HUDEP-2 (cell line): ENCODE data around the gene ADCY10.

Experiments used
- DNase-seq, 76 experiments: peaks; one replicate each; lab custom pipeline; 2025; ENCODE audit not compliant: unreplicated experiment in 76 of 76; lab: John Stamatoyannopoulos, UW

Gene ADCY10

DNA sequence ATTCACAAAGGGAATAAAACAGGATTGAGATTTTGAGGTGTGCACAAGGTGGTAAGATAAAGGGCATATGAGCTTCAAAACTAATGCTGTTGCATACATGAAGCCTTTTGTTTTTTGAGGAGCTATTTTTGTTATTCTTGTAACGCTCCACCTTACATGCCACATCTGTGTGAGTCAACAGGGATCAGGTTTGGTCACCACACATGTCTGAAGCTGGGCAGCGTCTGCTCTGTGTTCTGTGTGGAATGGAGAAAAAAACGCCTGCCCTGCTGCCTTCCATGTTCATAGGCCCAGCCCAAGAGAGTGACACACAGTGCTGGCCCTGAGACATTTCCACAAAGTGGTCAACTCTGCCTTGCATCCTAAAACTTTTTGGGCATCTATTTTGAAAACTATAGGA is 124.4 kb downstream of the ADCY10 start:
- DNase-seq: no peak

DNA sequence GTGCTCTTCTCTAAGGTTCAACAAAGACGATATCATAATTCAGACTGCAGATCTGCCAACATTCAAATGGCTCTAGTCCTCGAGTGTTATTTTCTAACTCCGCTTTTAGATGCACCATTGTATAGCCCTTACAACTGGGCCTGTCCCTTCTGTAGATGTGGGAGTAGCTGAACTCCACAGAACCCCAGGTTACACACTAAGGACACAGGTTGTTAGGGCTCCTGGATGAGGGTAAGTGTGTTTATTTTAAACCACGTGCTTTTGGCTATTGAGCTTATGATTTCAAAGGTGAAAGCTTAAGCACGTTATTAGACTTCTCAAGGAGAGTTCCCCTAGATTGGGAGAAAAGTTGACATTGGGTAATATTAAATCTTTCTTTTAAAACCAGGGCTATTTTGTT is 127.4 kb downstream of the ADCY10 start:
- no peak for DNase-seq

DNA sequence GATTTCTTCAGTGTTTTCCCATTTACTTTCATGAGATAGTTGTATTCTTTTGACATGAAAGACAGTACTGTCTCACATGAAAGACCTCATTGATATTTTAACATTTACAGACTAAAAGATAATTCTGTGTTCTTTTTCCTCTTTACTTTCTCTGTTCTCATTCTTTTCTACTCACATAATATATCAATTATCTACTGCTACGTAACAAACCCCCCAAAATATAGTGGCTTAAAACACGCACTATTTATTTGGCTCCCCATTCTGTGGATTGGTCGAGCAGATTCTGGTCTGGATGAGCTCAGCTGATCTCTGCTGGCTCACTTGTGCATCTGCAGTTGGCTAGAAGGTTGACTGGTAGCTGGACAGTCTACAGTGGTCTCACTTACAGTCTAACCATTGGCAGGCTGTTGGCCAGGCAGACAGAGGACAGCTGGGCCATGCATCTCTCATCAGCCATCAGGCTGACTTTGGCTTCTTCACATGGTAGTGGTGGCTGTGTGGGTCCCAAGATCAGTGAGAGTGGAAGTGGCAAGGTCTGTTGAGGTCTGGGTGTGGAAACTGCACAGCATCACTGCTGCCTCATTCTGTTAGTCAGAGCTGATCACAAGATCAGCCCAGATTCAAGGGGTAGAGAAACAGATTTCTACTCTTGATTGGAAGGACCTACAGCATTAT is 128.9 kb downstream of the ADCY10 start:
- no peak for DNase-seq

DNA sequence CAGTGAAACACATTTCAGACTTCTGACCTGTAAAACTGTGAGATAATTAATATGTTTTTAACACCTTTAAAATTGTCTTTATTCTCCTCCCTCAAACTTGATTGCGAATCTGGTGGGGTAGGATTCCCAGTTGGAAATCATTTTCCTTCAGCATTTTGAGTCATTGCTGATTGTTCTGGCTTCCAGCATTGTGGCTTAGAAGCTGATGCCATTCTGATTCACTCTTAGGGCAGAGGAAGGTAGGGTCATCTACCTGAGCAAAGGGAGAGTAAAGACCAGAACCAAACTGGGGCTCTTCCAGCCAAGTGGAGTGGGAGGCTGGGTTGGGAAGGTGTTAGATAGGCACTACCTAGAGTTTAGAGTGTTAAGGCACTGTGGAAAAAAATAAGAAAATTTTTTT is 131.0 kb downstream of the ADCY10 start:
- DNase-seq: no peak

DNA sequence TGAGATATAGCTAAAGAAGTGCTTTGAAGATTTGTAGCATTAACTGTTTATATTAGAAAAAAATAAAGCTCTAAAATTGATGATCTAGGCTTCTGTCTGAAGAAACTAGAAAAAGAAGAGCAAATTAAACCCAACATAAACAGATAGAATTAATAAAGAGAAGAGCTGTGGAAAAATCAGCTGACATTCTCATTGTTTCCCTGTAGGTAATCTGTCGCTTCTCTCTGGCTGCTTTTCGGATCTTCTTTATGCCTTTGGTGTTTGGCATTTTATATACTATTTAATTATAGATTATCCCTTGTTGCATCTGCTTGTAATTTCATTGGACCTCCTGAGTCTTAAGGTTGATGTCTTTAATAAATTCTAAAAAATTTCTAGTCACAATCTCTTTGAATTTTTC is 132.4 kb downstream of the ADCY10 start:
- DNase-seq: no peak

DNA sequence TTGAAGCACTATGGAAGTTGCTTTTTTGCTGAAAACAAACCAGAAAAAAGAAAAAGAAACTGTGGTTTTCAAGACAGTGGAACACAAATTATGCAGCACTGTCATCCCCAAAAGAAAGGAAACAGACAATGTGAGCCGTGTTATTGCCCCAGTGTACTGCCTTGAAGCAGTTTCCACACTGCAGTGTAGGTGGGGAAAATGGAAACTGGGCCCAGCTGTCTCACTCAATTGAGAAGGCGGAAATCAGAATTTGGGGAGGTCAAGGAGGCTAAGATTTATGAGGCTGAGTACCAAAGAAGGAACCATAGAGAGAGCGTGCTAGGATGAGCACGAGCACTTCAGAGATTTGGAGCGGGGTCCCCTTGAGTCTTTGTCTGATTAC is 136.7 kb downstream of the ADCY10 start:
- DNase-seq: no peak

DNA sequence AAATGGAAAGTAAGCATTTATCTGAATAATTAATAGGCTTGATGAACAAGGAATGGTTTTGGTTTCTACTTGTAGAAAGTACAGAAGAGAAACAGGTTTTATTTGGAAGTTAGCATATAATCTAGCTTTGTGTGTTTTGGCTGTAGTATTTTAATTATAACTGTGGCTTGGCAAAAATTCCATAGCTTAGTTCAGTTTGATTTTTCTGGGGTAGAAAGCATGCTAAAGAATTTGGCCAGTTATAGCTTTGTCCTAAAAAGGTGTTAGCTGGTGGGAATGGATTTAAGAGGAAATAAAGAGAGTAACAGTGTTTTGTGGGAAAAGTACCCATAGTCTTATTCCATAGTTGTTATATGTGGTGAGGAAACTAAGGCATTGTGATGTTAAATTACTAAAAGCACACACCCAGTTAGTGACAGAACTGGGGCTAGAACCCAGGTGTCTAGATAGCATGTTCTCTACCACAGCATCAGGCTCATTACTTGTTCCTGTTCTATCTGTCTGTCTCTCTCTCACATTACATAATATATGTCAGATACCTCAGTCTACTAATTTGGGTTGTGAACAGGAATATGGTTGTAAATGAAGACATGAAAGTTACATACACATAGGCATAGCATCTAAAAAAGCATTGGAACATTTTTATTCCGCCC is 137.2 kb downstream of the ADCY10 start:
- DNase-seq: no peak

DNA sequence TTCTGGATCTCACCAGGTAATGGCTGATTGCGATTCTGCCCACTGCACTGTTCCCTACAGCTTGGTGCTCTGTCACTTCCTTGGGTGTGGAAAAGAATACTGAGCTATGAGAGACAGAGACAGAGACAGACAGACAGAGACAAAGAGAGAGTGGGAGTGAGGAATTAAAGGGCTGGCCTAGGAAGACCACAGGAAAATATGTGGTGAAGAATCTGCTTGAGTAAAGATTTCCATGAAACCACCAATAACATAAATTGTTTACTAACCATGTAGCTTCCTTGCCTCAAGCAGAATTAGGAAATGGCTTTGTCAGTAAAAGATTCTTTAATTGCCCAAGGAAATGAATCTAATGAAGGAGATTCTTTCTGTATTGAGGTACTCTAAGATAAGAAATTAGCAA is 137.8 kb downstream of the ADCY10 start:
- no peak for DNase-seq

DNA sequence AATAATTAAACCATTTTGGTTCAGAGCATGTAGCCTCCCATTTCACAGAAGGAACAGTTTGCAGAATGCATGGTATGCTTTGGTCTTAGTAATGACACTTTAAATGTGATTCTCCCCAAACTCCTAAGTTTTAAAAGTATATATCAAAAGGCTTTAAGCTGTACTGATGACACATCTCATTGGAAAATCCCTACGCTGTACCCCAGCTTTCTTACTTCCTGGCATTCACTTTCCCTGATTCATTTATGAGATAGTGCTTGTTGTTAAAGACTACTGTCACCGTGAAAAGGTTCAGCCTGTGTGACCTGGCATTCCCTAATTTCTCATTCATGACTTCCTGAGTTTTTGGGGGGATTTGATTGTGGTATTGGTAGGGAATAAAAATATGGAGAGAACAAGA is 138.8 kb downstream of the ADCY10 start:
- DNase-seq: no peak

DNA sequence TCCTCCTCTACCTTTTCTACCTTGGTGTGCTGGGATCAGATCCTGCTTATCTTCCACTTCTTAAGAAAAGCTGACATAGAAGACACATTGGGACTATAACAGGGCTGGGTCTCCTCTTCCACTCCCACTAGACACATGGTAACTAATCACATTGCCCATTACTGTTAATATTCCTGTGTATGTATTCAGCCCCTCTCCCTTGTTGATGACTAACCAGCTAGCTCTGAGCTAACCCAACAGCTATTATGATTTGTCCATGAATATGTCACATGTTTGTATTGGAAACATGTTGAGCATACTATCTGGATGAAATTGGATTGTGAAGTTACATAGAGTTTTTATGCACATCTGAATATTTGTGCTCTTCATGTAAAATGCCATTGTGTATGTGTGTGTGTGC is 139.2 kb downstream of the ADCY10 start:
- DNase-seq: no peak

DNA sequence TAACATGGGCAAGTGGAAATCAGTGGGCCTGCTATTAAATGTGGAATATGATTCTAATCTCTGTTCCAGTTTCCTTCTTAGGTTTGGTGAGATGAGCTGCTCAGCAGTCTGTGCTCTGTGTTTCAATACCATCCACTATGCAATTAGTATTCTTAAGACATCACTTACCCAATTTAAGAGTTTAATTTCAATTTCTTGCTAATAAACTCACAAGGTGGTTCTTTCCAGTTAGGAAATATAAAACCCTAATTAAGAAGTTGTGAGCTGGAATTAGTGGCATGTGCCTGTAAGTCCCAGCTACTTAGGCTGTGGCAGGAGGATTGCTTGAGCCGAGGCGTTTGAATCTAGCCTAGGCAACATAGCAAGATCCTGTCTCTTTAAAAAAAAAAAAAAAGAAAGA is 140.4 kb downstream of the ADCY10 start:
- no peak for DNase-seq

DNA sequence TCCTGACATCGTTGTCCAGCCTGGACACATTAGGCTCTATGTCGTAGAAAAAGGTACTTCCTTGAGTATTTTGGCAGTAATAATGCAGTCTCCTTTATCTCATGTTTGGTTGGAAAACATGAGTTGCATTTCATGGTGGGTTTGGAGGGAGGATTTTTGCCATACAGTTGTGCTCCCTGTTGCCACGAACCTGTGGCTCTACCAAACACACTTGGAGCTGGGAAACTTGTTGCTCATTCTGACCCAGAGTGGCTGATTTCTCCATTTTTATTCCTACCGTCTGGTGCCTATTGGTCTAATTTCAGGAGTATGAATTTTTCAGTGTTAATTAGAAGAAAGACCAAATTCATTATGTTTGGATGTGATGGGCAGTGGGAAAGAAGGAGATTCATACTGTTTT is 141.5 kb downstream of the ADCY10 start:
- DNase-seq: no peak

DNA sequence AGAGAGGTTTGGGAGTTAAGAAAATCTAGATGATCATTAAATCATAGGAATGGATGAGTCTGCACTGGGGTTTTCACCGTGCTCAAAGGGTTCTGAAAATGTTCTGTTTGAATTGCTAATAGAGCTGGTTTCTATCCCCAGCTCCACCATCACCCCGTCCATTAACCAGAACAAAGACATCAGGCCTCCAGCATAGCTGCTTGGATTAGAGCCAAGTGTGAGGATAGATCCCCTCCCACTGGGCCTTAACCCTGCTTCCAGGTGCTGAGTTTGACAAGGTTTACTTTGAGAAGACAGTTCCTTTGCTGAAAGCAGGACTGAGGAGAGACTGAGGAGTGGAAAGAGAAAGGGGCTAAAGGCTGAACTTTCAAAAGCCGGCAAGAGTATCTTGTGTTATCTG is 143.8 kb downstream of the ADCY10 start:
- DNase-seq: no peak

DNA sequence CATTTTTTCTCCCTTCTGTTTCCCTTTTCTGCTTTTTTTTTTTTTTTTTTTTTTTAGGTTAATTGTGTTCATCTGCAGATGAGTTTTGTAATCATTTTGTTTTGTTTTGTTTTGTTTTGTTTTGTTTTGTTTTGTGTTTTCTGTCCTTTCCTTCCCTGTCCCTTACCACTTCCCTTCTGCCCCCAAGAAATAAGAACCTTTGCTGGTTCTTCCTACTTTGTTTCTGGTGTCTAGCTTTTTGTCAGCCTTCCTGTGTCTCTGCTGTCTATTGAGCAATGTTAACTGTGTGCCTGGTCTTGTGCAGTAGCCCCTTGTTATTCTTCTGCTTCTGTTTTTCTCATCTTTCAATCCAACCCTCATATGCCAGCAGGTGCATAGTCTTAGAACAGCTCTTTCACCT is 146.2 kb downstream of the ADCY10 start:
- DNase-seq: no peak

DNA sequence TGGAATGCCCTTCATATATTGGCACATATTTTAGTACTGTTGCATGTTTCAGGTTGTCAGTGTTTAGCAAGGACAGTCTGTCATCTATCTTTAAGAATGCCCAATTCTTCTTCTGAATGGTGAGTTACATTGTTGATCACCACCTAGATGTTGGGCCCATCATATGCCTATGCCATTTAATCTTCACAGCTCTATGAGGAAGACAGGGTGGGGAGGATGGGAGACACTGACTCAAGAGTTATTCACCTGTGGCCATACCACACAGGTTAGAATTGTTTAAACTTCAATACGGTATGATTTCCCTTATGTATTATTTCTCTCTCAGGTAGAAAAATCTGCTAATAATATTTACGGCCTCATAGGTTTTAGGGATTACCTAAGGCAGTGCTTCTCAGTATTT is 147.4 kb downstream of the ADCY10 start:
- DNase-seq: no peak

DNA sequence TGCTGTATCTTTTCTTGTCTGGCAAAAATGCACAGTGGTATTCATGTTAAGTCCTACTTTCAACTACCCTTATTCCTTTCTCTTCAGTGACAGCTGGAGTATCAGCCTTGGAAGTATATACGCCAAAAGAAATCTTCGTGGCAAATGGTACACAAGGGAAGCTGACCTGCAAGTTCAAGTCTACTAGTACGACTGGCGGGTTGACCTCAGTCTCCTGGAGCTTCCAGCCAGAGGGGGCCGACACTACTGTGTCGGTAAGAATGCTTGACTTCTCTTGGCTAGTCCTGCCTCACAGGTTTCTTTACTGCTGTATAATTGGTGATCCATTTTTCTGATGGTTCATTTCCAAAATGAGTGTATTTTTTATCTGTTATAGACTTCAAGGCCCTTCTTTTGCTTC is 148.4 kb downstream of the ADCY10 start:
- DNase-seq: no peak

DNA sequence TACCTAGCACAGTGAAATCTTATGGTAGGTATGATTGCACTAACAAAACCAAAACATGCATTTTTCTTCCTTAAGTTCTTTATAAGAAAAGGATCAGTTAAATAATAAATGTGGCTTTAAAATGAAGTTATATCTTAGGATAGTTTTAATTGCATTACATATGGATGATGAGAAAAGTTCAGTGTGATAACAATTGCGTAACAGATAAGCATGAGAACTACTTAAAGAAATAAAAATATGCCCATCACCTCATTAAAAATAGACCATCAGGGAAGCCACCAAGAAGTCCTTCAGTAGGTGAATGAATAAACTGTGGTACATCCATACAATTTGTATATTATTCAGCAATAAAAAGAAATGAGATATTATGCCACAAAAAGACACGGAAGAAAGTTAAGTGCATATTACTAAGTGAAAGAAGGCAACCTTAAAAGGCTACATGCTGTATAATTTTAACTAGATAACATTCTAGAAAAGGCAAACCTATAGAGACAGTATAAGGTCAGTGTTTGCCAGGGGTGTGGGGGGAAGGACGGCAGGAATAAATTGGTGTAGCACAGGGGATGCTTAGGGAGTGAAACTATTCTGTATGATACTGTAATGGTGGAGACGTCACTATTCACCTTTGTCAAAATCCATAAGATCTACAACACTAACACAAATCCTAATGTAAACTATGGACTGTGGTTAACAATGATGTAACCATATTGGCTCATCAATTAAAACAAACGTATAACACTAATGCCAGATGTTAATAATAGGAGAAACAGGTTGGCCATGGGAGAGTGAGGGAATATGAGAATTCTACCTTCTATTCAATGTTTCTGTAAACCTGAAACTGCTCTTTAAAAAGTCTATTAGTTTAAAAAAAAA is 149.2 kb downstream of the ADCY10 start:
- DNase-seq: no peak

DNA sequence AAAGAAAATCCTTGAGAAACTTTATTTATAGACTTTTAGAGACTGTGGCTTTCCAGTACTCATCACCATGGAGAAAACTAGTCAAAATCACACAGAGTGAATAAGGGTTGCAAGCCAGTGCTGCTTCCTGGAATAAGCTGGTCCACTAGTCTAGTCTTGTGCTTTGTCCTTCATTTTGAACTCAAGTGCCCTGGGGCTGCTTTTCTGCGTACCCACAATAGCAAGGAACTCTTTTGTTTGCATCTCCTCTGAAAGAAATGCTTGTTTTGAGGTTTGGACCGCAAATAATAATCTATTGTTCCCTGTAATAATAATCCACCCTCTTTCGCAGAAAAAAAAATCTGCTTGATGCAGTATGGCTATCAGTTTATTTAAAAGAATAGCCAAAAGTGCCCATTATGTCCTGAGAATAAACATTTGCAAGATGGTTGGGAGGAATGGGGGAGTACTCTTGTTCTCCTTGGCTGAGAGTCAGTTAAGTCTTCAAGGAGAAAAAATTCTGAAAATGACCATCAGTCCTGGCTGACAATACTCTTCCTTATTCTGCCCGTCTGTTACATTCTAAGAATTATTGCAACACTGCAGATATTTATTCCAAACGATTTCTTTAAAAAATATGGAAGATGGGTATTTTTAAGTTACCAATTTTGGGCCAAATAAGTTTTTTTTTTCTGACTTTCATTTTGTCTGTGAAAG is 150.3 kb downstream of the ADCY10 start:
- DNase-seq: no peak

DNA sequence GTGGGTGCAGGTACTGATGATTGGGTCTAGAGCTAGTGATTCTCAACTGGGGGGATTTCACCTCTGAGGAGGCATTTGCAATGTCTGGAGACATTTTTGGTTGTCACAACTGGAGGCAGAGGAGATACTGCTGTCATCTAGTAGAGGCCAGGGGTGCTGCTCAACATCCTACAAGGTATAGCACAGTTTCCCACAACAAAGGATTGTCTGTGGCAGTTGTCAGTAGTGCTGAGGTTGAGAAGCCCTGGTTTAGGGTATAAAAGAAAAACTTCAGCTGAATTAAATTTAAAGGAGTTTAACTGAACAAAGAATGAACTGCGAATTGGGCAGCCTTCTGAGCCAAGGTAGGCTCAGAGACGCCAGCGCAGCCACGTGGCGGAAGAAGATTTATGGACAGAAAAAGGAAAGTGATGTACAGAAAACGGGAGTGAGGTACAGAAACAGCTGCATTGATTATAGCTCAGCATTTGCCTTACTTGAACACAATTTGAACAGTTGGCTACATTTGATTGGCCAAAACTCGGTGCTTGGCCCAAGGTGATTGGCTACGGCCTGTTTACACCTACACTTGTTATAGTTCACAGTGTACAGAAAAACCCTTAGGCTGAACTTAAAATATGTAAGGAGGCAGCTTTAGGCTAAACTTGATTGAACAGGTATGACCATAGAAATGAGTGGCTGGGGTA is 151.7 kb downstream of the ADCY10 start:
- DNase-seq: no peak

DNA sequence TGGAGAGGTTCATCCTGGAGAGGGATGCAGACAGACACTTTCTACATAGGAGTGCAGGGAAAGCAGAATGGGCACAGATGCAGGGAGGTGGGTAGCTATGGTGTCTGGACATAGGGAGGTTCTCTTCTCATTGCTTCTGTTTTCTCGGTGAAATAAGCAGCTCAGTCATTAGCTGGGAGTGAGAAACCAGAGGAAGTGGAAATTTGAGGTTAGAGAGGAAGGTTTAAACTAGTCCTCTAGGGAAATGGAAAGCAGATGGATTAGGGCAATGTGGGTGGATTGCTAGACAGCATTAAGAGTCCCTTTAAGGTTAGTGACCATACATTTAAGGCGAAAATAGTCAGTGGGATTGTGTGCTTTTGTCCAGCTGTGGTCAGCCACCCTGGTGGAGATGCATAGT is 152.5 kb downstream of the ADCY10 start:
- no peak for DNase-seq
